HG03460 (cell line): ENCODE results near the gene MRPS2.
"Not testable (repeated sequence)": the region's sequence is repeated elsewhere in the genome, so short reads cannot be mapped to it uniquely, and the experiment has no call there.

Source experiments
- ATAC-seq: cut with Tn5 transposase; IDR thresholded peaks from one replicate; pipeline ENCODE4 v1.9.1; 2021; ENCODE audit not compliant: unreplicated experiment

Gene MRPS2

GRCh38 chr9:135500525-135501260 is at the start of gene MRPS2:
Gene MRPS2, plus strand, starts transcription at chr9:135500682. Its CDS starts 29 bp downstream, at chr9:135500711.
- peak; percentile 76 for ATAC-seq

GRCh38 chr9:135450956-135451355 is 49.5 kb upstream of the MRPS2 start:
- ATAC-seq: no peak

- not testable (repeated sequence) for ATAC-seq
Measured at GRCh38 chr9:135451909-135452308, 48.6 kb upstream of the MRPS2 start.

- no peak for ATAC-seq
Measured at GRCh38 chr9:135454737-135455136, 45.7 kb upstream of the MRPS2 start.

- no peak for ATAC-seq
Measured at GRCh38 chr9:135455401-135456030, 45.0 kb upstream of the MRPS2 start.

- ATAC-seq: no peak
Measured at GRCh38 chr9:135456436-135457104, 43.9 kb upstream of the MRPS2 start.

- not testable (repeated sequence) for ATAC-seq
Measured at GRCh38 chr9:135458478-135458877, 42.0 kb upstream of the MRPS2 start.

- no peak for ATAC-seq
Measured at GRCh38 chr9:135461936-135462335, 38.5 kb upstream of the MRPS2 start.

GRCh38 chr9:135463140-135463539 is 37.3 kb upstream of the MRPS2 start:
- ATAC-seq: no peak

GRCh38 chr9:135464181-135464580 is 36.3 kb upstream of the MRPS2 start:
- ATAC-seq: no peak

- no peak for ATAC-seq
Measured at GRCh38 chr9:135468854-135469521, 31.5 kb upstream of the MRPS2 start.

GRCh38 chr9:135471791-135472640 is 28.5 kb upstream of the MRPS2 start:
- no peak for ATAC-seq

- no peak for ATAC-seq
Measured at GRCh38 chr9:135473972-135474543, 26.4 kb upstream of the MRPS2 start.

- no peak for ATAC-seq
Measured at GRCh38 chr9:135474915-135475314, 25.6 kb upstream of the MRPS2 start.

GRCh38 chr9:135476561-135477355 is 23.7 kb upstream of the MRPS2 start:
- ATAC-seq: no peak

GRCh38 chr9:135478191-135478590 is 22.3 kb upstream of the MRPS2 start:
- ATAC-seq: no peak

GRCh38 chr9:135478829-135479468 is 21.5 kb upstream of the MRPS2 start:
- ATAC-seq: no peak

GRCh38 chr9:135479469-135480052 is 20.9 kb upstream of the MRPS2 start, which contains the start of gene PPP1R26:
Gene PPP1R26, plus strand, starts transcription at chr9:135479782. Its CDS starts 4,729 bp downstream, at chr9:135484511.
- no peak for ATAC-seq
